ENCODE data around the gene ZNF571.

ZNF571 gene

GRCh38 chr19:37565370-37565669, 29.3 kb downstream of the ZNF571 start:
- H3K4me3 ChIP-seq (ENCODE audit: low read depth, low read length): no peak overlapping the region
- TF ChIP-seq CTCF (IDR thresholded peaks at IDR 0.05; ENCODE audit: insufficient read depth, low read depth, low read length, missing control alignments): no peak

GRCh38 chr19:37564624-37565369, 29.8 kb downstream of the ZNF571 start:
- TF ChIP-seq CTCF (IDR thresholded peaks at IDR 0.05; ENCODE audit: insufficient read depth, low read depth, low read length, missing control alignments): no peak
- DNase-seq (ENCODE audit: low read depth): no peak
- no peak overlapping the region for H3K4me3 ChIP-seq (ENCODE audit: low read depth, low read length)

More at GRCh38 chr19:37565370-37565669, 29.3 kb downstream of the ZNF571 start:
- no peak for DNase-seq (ENCODE audit: low read depth)

- H3K4me3 ChIP-seq (ENCODE audit: low read depth, low read length): no peak overlapping the region
- no peak for TF ChIP-seq CTCF (IDR thresholded peaks at IDR 0.05; ENCODE audit: insufficient read depth, low read depth, low read length, missing control alignments)
- no peak for DNase-seq (ENCODE audit: low read depth)
These were observed 31.1 kb downstream of the ZNF571 start for GRCh38 chr19:37563518-37563917.

- peak; percentile 82 for DNase-seq (ENCODE audit: low read depth)
- peak; percentile 39 for TF ChIP-seq CTCF (IDR thresholded peaks at IDR 0.05; ENCODE audit: insufficient read depth, low read depth, low read length, missing control alignments)
- H3K4me3 ChIP-seq (ENCODE audit: low read depth, low read length): peak overlapping the region; percentile 64
These were observed 43.2 kb downstream of the ZNF571 start for GRCh38 chr19:37551129-37551993.

GRCh38 chr19:37537391-37537947, 57.1 kb downstream of the ZNF571 start:
- no peak overlapping the region for H3K4me3 ChIP-seq (ENCODE audit: low read depth, low read length)
- DNase-seq (ENCODE audit: low read depth): no peak
- TF ChIP-seq CTCF (IDR thresholded peaks at IDR 0.05; ENCODE audit: insufficient read depth, low read depth, low read length, missing control alignments): no peak

- TF ChIP-seq CTCF (IDR thresholded peaks at IDR 0.05; ENCODE audit: insufficient read depth, low read depth, low read length, missing control alignments): no peak
- no peak overlapping the region for H3K4me3 ChIP-seq (ENCODE audit: low read depth, low read length)
- no peak for DNase-seq (ENCODE audit: low read depth)
These were observed 74.7 kb downstream of the ZNF571 start for GRCh38 chr19:37519890-37520289.

Data from GM12865 (cell line).